ENCODE data around the gene ACSL3.
"Not testable (repeated sequence)": the region's sequence is repeated elsewhere in the genome, so short reads cannot be mapped to it uniquely, and the experiment has no call there.

The ACSL3 gene

DNA sequence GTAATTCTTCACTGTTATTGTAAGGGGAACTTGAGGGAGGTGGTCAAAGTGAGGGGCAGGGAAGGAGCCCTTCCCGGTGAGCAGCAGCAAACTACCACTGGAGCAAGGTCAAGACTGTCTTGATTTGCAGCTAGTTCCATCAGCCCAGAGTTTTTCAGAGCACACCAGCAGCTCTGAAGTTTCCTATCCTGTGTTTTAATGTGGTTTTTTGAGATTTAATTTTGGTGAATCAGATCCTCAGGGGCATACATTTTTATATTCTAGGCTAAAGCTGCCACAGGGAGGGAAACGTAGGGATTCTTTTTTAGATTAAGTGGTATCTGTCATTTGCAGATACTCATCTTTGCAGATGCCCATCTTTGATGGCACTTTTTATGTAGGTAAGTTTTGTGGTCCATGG lies 124.1 kb downstream of the ACSL3 start:
- Histone ChIP-seq H3K36me3 (ENCODE audit: insufficient read depth, insufficient read length, low read length) (no peaks in the 10 kb centered on the region), H3K9ac (ENCODE audit: insufficient read length, low read depth) (no peak overlapping the region), H3K9me3 (ENCODE audit: insufficient read depth, low read length) (peaks cover 29% of the 10 kb centered on the region), H3K27me3 (ENCODE audit: insufficient read depth, insufficient read length) (no peaks in the 10 kb centered on the region), H3K4me1 (ENCODE audit: insufficient read depth, insufficient read length) (no peaks in the 10 kb centered on the region), H3K4me3 (ENCODE audit: insufficient read length, low read depth) (no peak overlapping the region)
- DNase-seq (ENCODE audit: low read depth, low spot score) = no peak
- no peak for TF ChIP-seq ZNF274 (IDR thresholded peaks at IDR 0.05; ENCODE audit: low read depth, low read length)
- TF ChIP-seq SUZ12 (IDR thresholded peaks at IDR 0.05; ENCODE audit: extremely low read depth, insufficient read depth, insufficient read length) = no peak
- no peak for TF ChIP-seq YY1 (IDR thresholded peaks at IDR 0.05; ENCODE audit: insufficient read depth, insufficient read length)

DNA sequence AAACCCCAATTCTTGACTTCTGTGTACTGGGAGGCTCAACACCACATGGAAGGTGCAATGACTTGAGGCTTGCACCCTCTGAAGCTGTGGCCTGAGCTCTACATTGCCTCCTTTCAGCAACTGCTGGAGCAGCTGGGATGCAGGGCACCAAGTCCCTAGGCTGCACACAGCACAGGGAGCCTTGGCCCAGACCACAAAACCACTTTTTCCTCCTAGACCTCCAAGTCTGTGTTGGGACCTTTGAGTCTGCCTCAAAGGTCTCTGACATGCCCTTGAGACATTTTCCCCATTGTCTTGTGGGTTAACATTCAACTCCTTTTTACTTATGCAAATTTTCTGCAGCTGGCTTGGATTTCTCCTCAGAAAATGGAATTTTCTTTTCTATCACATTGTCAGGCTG lies 128.6 kb downstream of the ACSL3 start:
- no peak for DNase-seq (ENCODE audit: low read depth, low spot score)
- Histone ChIP-seq H3K4me3 (ENCODE audit: insufficient read length, low read depth) (no peak overlapping the region), H3K36me3 (ENCODE audit: insufficient read depth, insufficient read length, low read length) (no peaks in the 10 kb centered on the region), H3K27me3 (ENCODE audit: insufficient read depth, insufficient read length) (no peaks in the 10 kb centered on the region), H3K9ac (ENCODE audit: insufficient read length, low read depth) (no peak overlapping the region), H3K9me3 (ENCODE audit: insufficient read depth, low read length) (peaks cover 19% of the 10 kb centered on the region), H3K4me1 (ENCODE audit: insufficient read depth, insufficient read length) (no peaks in the 10 kb centered on the region)
- TF ChIP-seq YY1 (IDR thresholded peaks at IDR 0.05; ENCODE audit: insufficient read depth, insufficient read length) (no peak), SUZ12 (IDR thresholded peaks at IDR 0.05; ENCODE audit: extremely low read depth, insufficient read depth, insufficient read length) (no peak), ZNF274 (IDR thresholded peaks at IDR 0.05; ENCODE audit: low read depth, low read length) (no peak)

GRCh38 chr2:222990206-222990605 lies 129.4 kb downstream of the ACSL3 start:
- not testable (repeated sequence) for H3K36me3 ChIP-seq (ENCODE audit: insufficient read depth, insufficient read length, low read length); H3K27me3 ChIP-seq (ENCODE audit: insufficient read depth, insufficient read length); DNase-seq (ENCODE audit: low read depth, low spot score)

GRCh38 chr2:222992137-222992536 lies 131.3 kb downstream of the ACSL3 start:
- Histone ChIP-seq H3K4me3 (ENCODE audit: insufficient read length, low read depth) (no peak overlapping the region), H3K36me3 (ENCODE audit: insufficient read depth, insufficient read length, low read length) (no peaks in the 10 kb centered on the region), H3K9me3 (ENCODE audit: insufficient read depth, low read length) (peaks cover 4% of the 10 kb centered on the region; the same call in 1 of the 2 replicates), H3K4me1 (ENCODE audit: insufficient read depth, insufficient read length) (no peaks in the 10 kb centered on the region), H3K9ac (ENCODE audit: insufficient read length, low read depth) (no peak overlapping the region), H3K27me3 (ENCODE audit: insufficient read depth, insufficient read length) (no peaks in the 10 kb centered on the region)
- TF ChIP-seq YY1 (IDR thresholded peaks at IDR 0.05; ENCODE audit: insufficient read depth, insufficient read length) = no peak
- no peak for TF ChIP-seq SUZ12 (IDR thresholded peaks at IDR 0.05; ENCODE audit: extremely low read depth, insufficient read depth, insufficient read length)
- TF ChIP-seq ZNF274 (IDR thresholded peaks at IDR 0.05; ENCODE audit: low read depth, low read length) = no peak
- no peak for DNase-seq (ENCODE audit: low read depth, low spot score)

More at GRCh38 chr2:222990206-222990605, 129.4 kb downstream of the ACSL3 start:
- not testable (repeated sequence) for H3K4me1 ChIP-seq (ENCODE audit: insufficient read depth, insufficient read length); H3K4me3 ChIP-seq (ENCODE audit: insufficient read length, low read depth); H3K9ac ChIP-seq (ENCODE audit: insufficient read length, low read depth)
- H3K9me3 ChIP-seq (ENCODE audit: insufficient read depth, low read length) = peaks cover 13% of the 10 kb centered on the region

All from NT2/D1 (cell line).